ENCODE results near the gene PDE4D.

DNA sequence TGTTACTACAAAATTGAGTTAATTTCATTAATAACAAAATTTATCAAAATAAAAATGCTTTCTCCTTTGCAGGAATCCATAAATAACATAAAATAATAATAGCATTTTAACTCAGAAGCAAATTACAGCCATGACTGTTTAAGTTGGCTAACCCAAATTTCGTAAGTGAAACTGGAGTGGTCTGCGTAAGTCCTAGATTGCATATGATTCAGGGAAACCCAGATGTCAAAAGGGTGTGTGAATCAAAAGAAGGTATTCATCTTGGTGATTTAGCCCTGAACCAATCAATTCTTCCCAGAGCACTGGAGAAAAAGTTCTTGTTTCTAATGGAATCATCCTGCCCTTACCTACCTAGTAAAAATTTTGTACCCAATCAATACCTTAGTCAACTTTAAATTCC, 763.1 kb downstream of the PDE4D start:
- no peak for TF ChIP-seq POLR2A (IDR thresholded peaks at IDR 0.05)
- TF ChIP-seq, protein P1, sequence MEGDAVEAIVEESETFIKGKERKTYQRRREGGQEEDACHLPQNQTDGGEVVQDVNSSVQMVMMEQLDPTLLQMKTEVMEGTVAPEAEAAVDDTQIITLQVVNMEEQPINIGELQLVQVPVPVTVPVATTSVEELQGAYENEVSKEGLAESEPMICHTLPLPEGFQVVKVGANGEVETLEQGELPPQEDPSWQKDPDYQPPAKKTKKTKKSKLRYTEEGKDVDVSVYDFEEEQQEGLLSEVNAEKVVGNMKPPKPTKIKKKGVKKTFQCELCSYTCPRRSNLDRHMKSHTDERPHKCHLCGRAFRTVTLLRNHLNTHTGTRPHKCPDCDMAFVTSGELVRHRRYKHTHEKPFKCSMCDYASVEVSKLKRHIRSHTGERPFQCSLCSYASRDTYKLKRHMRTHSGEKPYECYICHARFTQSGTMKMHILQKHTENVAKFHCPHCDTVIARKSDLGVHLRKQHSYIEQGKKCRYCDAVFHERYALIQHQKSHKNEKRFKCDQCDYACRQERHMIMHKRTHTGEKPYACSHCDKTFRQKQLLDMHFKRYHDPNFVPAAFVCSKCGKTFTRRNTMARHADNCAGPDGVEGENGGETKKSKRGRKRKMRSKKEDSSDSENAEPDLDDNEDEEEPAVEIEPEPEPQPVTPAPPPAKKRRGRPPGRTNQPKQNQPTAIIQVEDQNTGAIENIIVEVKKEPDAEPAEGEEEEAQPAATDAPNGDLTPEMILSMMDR (IDR thresholded peaks at IDR 0.05) = no peak
